GM18858 (cell line): Measurements from ENCODE around the gene PRLHR.

Source experiments
- ATAC-seq: cut with Tn5 transposase; IDR thresholded peaks from one replicate; pipeline ENCODE4 v1.9.1; 2021; ENCODE audit not compliant: unreplicated experiment

The PRLHR gene

DNA sequence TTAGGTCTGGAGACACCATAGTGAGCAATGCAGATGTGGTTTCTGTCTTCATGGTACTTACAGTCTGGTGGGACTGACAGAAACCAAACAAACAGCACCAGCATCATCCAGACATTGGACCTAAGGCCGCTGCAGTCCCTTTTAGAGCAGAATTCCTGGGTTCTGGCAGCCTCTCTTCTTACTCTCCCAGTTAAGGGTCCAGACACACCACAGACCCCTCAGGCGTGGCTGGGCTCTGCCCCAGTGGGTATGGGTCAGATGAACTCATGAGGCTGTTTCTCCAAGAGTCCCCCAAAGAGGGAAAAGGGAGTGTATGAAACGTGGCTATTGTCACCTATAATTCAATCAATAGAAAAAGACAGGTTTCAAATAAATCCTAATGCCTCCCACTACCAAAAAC lies 31.3 kb downstream of the PRLHR start:
- ATAC-seq: no peak

- ATAC-seq: no peak
Measured at GRCh38 chr10:118563373-118563890, 32.0 kb downstream of the PRLHR start.

DNA sequence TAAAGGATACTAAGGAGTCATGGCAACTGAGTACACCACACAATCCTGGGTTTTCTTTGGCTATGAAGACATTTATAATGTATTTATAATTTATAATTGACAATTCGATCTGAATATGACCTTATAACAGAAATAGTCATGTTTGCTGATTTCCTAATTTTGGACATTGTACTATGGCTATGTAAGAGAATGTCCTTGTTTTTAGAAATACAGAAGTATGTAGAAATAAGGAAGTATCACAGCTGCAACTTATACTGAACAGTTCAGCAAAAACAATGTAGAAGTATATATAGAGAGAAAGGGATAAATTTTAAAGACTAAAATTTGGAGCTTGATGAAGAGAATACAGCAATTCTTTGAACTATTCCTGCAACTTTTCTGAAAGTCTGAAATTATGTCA lies 32.6 kb downstream of the PRLHR start:
- ATAC-seq: no peak

DNA sequence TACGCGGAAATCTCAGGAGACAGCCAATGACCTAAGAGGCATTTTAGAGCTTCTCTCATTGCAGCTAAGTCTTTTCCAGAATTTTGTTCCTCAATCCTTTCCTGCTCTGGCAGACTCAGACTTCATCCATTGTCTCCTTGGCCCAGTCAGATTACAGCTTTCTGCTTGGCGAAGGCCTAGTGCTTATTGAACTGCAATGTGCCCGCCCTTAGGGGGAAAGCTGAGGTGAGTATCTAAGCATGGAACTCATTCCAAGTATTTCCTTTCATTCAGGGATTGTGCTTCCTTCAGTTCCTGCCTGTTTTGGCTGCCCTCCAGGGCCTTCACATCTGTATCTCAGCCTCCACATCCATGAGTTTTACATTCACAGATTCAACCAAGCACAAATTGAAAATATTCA lies 37.5 kb downstream of the PRLHR start:
- ATAC-seq: no peak

- no peak for ATAC-seq
Measured at GRCh38 chr10:118551535-118552100, 43.8 kb downstream of the PRLHR start.

GRCh38 chr10:118547282-118547681 lies 48.2 kb downstream of the PRLHR start:
- no peak for ATAC-seq

DNA sequence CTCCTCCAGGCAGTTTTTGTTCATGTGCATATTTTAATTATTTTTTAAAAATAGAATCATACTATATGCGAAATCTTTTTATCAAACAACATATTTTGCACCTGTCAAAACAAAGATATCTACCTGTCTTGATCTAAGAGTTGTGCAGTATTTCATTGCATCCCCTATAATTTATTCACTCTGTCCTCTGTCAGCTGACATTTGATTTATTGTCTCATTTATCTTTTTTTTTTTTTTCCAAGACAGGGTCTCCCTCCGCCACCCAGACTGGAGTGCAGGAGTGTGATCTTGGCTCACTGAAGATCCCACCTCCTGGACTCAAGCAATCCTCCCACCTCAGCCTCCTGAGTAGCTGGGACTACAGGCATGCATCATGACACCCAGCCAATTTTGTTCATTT lies 49.0 kb downstream of the PRLHR start:
- no peak for ATAC-seq

GRCh38 chr10:118545381-118545780 lies 50.1 kb downstream of the PRLHR start:
- no peak for ATAC-seq

- ATAC-seq: no peak
Measured at GRCh38 chr10:118544401-118544948, 51.0 kb downstream of the PRLHR start.

- ATAC-seq: peak; percentile 46
Measured at GRCh38 chr10:118543714-118544400, 51.6 kb downstream of the PRLHR start.

GRCh38 chr10:118542745-118543144 lies 52.7 kb downstream of the PRLHR start:
- no peak for ATAC-seq

DNA sequence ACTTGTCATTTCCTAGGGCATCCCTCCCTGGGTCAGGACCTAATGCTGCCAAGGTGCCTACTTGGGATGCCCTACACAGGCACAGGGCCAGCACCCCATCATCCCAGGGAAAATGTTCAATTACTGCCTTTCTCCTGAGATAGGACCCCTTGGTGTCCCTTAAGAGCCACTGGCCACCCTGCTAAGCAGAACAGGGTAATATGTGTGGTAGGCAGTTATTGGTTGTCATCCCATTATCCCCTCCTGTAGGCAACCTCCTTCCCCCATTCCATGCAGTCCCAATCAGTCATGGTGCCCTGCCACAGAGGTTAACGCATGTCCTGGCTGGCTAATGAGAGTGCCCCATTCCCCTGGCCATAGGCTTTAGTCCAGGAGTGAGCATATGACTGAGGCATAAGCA lies 53.2 kb downstream of the PRLHR start:
- no peak for ATAC-seq

DNA sequence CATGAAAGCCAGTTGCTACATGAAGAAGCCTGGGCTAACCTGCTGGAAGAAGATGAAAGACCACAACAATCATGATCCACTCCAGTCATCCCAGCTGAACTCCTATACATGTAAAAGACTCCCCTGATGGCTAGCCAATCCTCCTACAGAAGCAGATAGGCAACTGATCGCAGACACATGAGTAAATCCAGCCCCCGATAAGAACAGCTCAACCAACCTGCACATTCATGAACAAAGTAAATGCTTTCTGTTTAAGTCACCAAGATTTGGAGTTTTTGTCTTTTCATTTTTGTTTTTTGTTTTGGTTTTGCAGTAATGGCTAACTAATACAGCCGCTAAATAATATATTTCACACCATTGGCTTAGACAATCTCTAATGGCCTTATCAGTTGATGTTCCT lies 53.7 kb downstream of the PRLHR start:
- ATAC-seq: no peak
